ENCODE results near the gene UBTD1. TPM values are rescaled to one million over a fixed set of nuclear protein-coding genes. Genes with fewer than 3 reads are reported as not detected.
"Not testable (repeated sequence)": the region's sequence is repeated elsewhere in the genome, so short reads cannot be mapped to it uniquely, and the experiment has no call there.

The UBTD1 gene
- total RNA-seq, 2 experiments from 2014 or later, result 1.6 to 2.1 TPM

DNA sequence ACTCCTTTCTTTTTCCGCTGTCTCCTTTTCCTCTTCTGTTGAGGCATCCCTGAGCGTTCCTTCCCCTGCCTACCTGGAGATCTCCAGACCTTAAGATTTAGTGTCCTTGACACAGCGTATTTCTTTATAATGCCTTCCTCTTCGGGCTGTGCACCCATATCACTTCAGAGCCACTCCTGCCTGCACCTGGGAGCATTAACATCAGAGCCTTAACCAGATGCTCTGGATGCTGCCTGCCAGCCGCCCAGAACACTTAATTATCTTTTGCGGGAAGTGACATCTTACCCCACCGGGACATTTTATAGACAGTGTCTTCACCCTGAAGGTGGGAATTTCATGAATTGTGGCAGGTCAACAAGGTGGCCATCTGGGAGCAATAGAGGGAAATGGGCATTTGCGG lies 24.2 kb downstream of the UBTD1 start:
- no peak for ATAC-seq
- no peak overlapping the region for H3K27ac Mint-ChIP-seq
- no peak overlapping the region for H3K4me3 Mint-ChIP-seq
- POLR2A ChIA-PET, result no interaction called here
- no peak for DNase-seq
- TF ChIP-seq, protein P1, sequence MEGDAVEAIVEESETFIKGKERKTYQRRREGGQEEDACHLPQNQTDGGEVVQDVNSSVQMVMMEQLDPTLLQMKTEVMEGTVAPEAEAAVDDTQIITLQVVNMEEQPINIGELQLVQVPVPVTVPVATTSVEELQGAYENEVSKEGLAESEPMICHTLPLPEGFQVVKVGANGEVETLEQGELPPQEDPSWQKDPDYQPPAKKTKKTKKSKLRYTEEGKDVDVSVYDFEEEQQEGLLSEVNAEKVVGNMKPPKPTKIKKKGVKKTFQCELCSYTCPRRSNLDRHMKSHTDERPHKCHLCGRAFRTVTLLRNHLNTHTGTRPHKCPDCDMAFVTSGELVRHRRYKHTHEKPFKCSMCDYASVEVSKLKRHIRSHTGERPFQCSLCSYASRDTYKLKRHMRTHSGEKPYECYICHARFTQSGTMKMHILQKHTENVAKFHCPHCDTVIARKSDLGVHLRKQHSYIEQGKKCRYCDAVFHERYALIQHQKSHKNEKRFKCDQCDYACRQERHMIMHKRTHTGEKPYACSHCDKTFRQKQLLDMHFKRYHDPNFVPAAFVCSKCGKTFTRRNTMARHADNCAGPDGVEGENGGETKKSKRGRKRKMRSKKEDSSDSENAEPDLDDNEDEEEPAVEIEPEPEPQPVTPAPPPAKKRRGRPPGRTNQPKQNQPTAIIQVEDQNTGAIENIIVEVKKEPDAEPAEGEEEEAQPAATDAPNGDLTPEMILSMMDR (IDR thresholded peaks at IDR 0.05), result no peak
- H3K27me3 Mint-ChIP-seq, result no peaks in the 10 kb centered on the region
- intact Hi-C loops (cut with micrococcal nuclease), result no loop called here
- CTCF ChIA-PET, result interaction anchor here (1.4 to 1.6 kb wide), 2 partner anchors 31 to 34 kb away, joined by 3 to 6 read pairs; no protein-coding TSS in a partner anchor
- H3K9me3 Mint-ChIP-seq, result no peaks in the 10 kb centered on the region
- H3K4me1 Mint-ChIP-seq (ENCODE audit: low read depth), result no peaks in the 10 kb centered on the region
- no peaks in the 10 kb centered on the region for H3K36me3 Mint-ChIP-seq (ENCODE audit: low read depth)

DNA sequence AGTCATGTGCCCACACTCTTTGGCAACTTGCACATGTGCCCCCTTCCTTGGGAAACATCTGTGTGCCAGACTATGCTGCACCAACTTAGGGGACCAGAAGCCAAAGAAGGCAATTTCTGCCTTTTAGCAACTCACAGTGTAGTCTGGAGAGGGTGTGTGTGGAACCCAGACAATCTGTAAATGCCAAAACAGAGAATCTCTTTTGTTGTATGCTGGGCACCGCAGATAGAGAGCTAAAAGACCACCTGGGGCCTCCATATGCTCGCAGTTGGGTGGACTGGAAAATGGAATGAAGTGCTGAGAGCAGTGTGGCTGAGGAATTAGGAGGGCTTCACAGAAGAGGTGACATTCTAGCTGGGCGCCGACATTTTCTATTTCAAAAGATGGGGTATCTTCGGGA lies 26.4 kb downstream of the UBTD1 start:
- Mint-ChIP-seq H3K4me3 (no peak overlapping the region), H3K36me3 (ENCODE audit: low read depth) (no peaks in the 10 kb centered on the region), H3K9me3 (no peaks in the 10 kb centered on the region), H3K27me3 (no peaks in the 10 kb centered on the region), H3K4me1 (ENCODE audit: low read depth) (no peaks in the 10 kb centered on the region), H3K27ac (no peak overlapping the region)
- CTCF ChIA-PET, result interaction anchor here (0.7 to 0.9 kb wide), 2 partner anchors 27 to 315 kb away, joined by 3 read pairs; no protein-coding TSS in a partner anchor
- TF ChIP-seq, protein P1 (IDR thresholded peaks at IDR 0.05), result no peak
- intact Hi-C loops (cut with micrococcal nuclease), result no loop called here
- POLR2A ChIA-PET, result interaction anchor here (0.7 to 1.1 kb wide), 2 partner anchors 20 to 26 kb away, joined by 3 to 4 read pairs; partner anchors contain the start of gene UBTD1
- DNase-seq (no peak), ATAC-seq (no peak)

DNA sequence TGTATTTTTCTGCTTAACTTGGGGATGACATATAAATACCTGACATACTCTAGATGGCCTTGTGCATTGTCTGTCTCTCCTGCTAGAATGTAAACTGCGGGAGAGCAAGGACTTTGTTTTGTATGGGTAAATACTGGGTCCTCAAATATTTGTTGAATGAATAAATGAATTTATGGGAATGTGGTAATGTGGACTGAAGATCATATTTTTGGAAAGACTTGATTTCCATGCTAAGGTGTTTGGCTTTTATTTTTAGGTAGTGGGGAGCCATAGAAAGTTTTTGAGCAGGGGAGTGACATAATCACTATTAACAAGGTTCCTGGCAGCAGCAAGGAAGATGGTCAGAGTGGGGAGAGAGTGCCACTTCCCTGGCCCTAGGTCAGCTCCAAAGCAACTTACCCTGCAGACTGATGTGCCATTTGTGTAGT lies 27.0 kb downstream of the UBTD1 start:
- TF ChIP-seq, protein P1 (IDR thresholded peaks at IDR 0.05), result no peak
- Mint-ChIP-seq H3K4me1 (ENCODE audit: low read depth) (no peaks in the 10 kb centered on the region), H3K27ac (no peak overlapping the region), H3K9me3 (no peaks in the 10 kb centered on the region), H3K4me3 (no peak overlapping the region), H3K36me3 (ENCODE audit: low read depth) (no peaks in the 10 kb centered on the region), H3K27me3 (no peaks in the 10 kb centered on the region)
- no peak for DNase-seq
- ChIA-PET POLR2A (interaction anchor here (0.8 to 1.1 kb wide), 2 partner anchors 27 to 210 kb away, joined by 3 to 4 read pairs; partner anchors contain the start of gene UBTD1), CTCF (interaction anchor here (0.7 to 0.9 kb wide), 2 partner anchors 27 to 316 kb away, joined by 3 read pairs; no protein-coding TSS in a partner anchor)
- no peak for ATAC-seq
- intact Hi-C loops (cut with micrococcal nuclease), result no loop called here

DNA sequence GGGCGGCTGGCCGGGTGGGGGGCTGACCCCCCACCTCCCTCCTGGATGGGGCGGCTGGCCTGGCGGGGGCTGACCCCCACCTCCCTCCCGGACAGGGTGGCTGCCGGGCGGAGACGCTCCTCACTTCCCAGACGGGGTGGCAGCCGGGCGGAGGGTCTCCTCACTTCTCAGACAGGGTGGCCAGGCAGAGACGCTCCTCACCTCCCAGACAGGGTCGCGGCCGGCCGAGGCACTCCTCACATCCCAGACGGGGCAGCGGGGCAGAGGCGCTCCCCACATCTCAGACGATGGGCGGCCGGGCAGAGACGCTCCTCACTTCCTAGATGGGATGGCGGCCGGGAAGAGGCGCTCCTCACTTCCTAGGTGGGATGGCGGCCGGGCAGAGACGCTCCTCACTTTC lies 30.2 kb downstream of the UBTD1 start:
- DNase-seq; ATAC-seq; POLR2A ChIA-PET; H3K27me3 Mint-ChIP-seq; H3K4me3 Mint-ChIP-seq; intact Hi-C loops (cut with micrococcal nuclease); H3K36me3 Mint-ChIP-seq (ENCODE audit: low read depth); H3K4me1 Mint-ChIP-seq (ENCODE audit: low read depth); H3K27ac Mint-ChIP-seq; H3K9me3 Mint-ChIP-seq; CTCF ChIA-PET: not testable (repeated sequence)

DNA sequence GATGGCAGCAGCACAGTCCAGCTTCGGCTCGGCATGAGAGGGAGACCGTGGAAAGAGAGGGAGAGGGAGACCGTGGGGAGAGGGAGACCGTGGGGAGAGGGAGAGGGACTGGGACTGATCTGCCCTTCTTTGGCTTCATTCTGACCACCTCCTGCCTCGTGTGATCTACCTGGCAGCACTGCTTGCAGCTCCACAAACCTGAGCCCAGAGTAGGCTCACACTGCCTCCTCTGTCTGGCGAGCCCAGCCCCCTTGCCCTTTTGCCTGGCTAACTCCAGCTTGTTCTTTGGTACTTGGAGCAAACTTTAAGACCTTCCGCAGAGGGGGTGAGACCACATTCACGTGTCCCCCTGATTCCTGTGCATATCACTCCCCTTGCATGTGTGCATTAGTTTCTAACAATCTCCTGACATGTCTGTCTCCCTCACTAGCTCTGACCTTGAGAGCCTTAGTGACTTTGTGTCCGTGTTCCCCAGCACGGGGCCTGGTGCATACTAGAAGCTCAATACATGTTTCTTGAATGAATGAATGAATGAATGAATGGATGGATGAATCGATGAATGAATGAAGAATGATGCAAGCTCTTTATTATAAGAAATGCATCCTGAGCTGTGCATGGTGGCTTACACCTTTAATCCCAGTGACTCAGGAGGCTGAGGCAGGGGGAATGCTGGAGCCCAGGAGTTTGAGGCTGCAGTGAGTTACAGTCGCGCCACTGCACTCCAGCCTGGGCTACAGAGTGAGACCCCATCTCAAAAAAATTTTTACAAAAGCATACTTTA lies 31.2 kb downstream of the UBTD1 start:
- Mint-ChIP-seq H3K9me3 (no peaks in the 10 kb centered on the region), H3K27ac (no peak overlapping the region), H3K4me1 (ENCODE audit: low read depth) (no peaks in the 10 kb centered on the region), H3K36me3 (ENCODE audit: low read depth) (no peaks in the 10 kb centered on the region), H3K27me3 (no peaks in the 10 kb centered on the region), H3K4me3 (no peak overlapping the region)
- TF ChIP-seq, protein P1 (IDR thresholded peaks at IDR 0.05), result no peak
- ChIA-PET CTCF (interaction anchor here (1.6 kb wide), 1 partner anchor 9 kb away, joined by 3 read pairs; no protein-coding TSS in a partner anchor), POLR2A (no interaction called here)
- intact Hi-C loops (cut with micrococcal nuclease), result no loop called here
- ATAC-seq (no peak), DNase-seq (no peak)
